ENCODE results near the gene CDKN2A.

- no peak for TF ChIP-seq CTCF (conservative IDR thresholded peaks at IDR 0.05; ENCODE audit: low read length)
- TF ChIP-seq EZH2phosphoT487 (IDR thresholded peaks at IDR 0.05; ENCODE audit: borderline replicate concordance), result no peak
These were observed 15.3 kb upstream of the CDKN2A start for GRCh38 chr9:22009506-22009867.

Measured in Loucy (cell line).